ENCODE results near the gene PRKAR1B.
"Not testable (repeated sequence)": the region's sequence is repeated elsewhere in the genome, so short reads cannot be mapped to it uniquely, and the experiment has no call there.

PRKAR1B gene

GRCh38 chr7:621572-622285 lies 105.4 kb downstream of the PRKAR1B start:
- no peak for DNase-seq (ENCODE audit: low spot score)

GRCh38 chr7:620885-621284 lies 106.2 kb downstream of the PRKAR1B start:
- DNase-seq (ENCODE audit: low spot score): no peak

- DNase-seq (ENCODE audit: low spot score): peak; percentile 44
Measured at GRCh38 chr7:620056-620455, 107.0 kb downstream of the PRKAR1B start.

- no peak for DNase-seq (ENCODE audit: low spot score)
Measured at GRCh38 chr7:619368-619840, 107.7 kb downstream of the PRKAR1B start.

GRCh38 chr7:618539-619367 lies 108.3 kb downstream of the PRKAR1B start:
- DNase-seq (ENCODE audit: low spot score): no peak

- no peak for DNase-seq (ENCODE audit: low spot score)
Measured at GRCh38 chr7:617614-618538, 109.2 kb downstream of the PRKAR1B start.

GRCh38 chr7:613442-614140 lies 113.5 kb downstream of the PRKAR1B start:
- DNase-seq (ENCODE audit: low spot score): no peak

- DNase-seq (ENCODE audit: low spot score): not testable (repeated sequence)
Measured at GRCh38 chr7:611837-612236, 115.2 kb downstream of the PRKAR1B start.

GRCh38 chr7:611281-611810 lies 115.7 kb downstream of the PRKAR1B start:
- no peak for DNase-seq (ENCODE audit: low spot score)

- DNase-seq (ENCODE audit: low spot score): no peak
Measured at GRCh38 chr7:610531-611280, 116.4 kb downstream of the PRKAR1B start.

- no peak for DNase-seq (ENCODE audit: low spot score)
Measured at GRCh38 chr7:610141-610530, 116.9 kb downstream of the PRKAR1B start.

GRCh38 chr7:609365-609764 lies 117.7 kb downstream of the PRKAR1B start:
- no peak for DNase-seq (ENCODE audit: low spot score)

- no peak for DNase-seq (ENCODE audit: low spot score)
Measured at GRCh38 chr7:608954-609353, 118.1 kb downstream of the PRKAR1B start.

- DNase-seq (ENCODE audit: low spot score): no peak
Measured at GRCh38 chr7:608361-608760, 118.7 kb downstream of the PRKAR1B start.

GRCh38 chr7:607938-608337 lies 119.1 kb downstream of the PRKAR1B start:
- no peak for DNase-seq (ENCODE audit: low spot score)

- DNase-seq (ENCODE audit: low spot score): no peak
Measured at GRCh38 chr7:605661-606450, 121.2 kb downstream of the PRKAR1B start.

- DNase-seq (ENCODE audit: low spot score): no peak
Measured at GRCh38 chr7:604884-605531, 122.1 kb downstream of the PRKAR1B start.

- no peak for DNase-seq (ENCODE audit: low spot score)
Measured at GRCh38 chr7:604001-604883, 122.8 kb downstream of the PRKAR1B start.

Data from RKO (cell line).